Natural killer cell treated with Interleukin-12 subunit alpha and Interleukin-12 subunit beta and Interleukin-15 and Interleukin-18, amount 100 ng/mL, for 72 hours (primary cell): ENCODE measurements around the gene GALNT18. TPM values are rescaled to one million over a fixed set of nuclear protein-coding genes. Genes with fewer than 3 reads are reported as not detected.

Source experiments
- ATAC-seq, 2 donors: fragments of 150-1000 bp; cut with Tn5 transposase in 1 of 2; sonication (Bioruptor Pico), chemical (Tn5 transposase) in 1 of 2; 2 replicates each; pipeline ENCODE4 v1.10.0; 2021
- DNase-seq: peaks from one replicate; pipeline ENCODE4 v3.0.0; 2022; ENCODE audit warnings: low spot score
- H3K27ac Mint-ChIP-seq, 2 donors: 1 replicate in 1 of 2; 2 replicates in 1 of 2; pipeline ENCODE4 v1.8.0; 2022; ENCODE audit warnings: mixed read lengths in 2 of 2, mild to moderate bottlenecking in 1 of 2, moderate library complexity in 1 of 2
- H3K27me3 Mint-ChIP-seq, 2 donors: 1 replicate in 1 of 2; 2 replicates in 1 of 2; pipeline ENCODE4 v1.8.0; 2022; ENCODE audit warnings: mixed read lengths in 2 of 2
- H3K36me3 Mint-ChIP-seq: one replicate; pipeline ENCODE4 v1.8.0; 2022; ENCODE audit warnings: mixed read lengths
- H3K4me1 Mint-ChIP-seq, 2 donors: 1 replicate in 1 of 2; 2 replicates in 1 of 2; pipeline ENCODE4 v1.8.0; 2022; ENCODE audit warnings: low read depth in 2 of 2, mixed read lengths in 2 of 2, mild to moderate bottlenecking in 1 of 2
- H3K4me3 Mint-ChIP-seq: one replicate; pipeline ENCODE4 v1.8.0; 2022; ENCODE audit warnings: mixed read lengths
- H3K9me3 Mint-ChIP-seq: 2 replicates; pipeline ENCODE4 v1.8.0; 2022; ENCODE audit warnings: mixed read lengths
- total RNA-seq, 2 donors: library from RNA; stranded (reverse); gene quantifications; one replicate each; pipeline ENCODE4 v1.2.3, GENCODE V29; 2022

Gene GALNT18
- total RNA-seq, 2 donors from 2014 or later = 0.29 to 0.73 TPM

GRCh38 chr11:11231763-11232162 lies 390.0 kb downstream of the GALNT18 start:
- Mint-ChIP-seq H3K27me3 (peaks cover 14 to 19% of the 10 kb centered on the region in 2 donors), H3K36me3 (no peaks in the 10 kb centered on the region), H3K4me3 (no peak overlapping the region), H3K27ac (no peak overlapping the region), H3K9me3 (no peaks in the 10 kb centered on the region), H3K4me1 (no peaks in the 10 kb centered on the region)
- ATAC-seq = no peak
- no peak for DNase-seq

GRCh38 chr11:11230802-11231562 lies 390.8 kb downstream of the GALNT18 start:
- no peak overlapping the region for H3K4me3 Mint-ChIP-seq
- DNase-seq (no peak), ATAC-seq (no peak)
- H3K36me3 Mint-ChIP-seq = no peaks in the 10 kb centered on the region
- H3K27ac Mint-ChIP-seq = no peak overlapping the region
- peaks cover 14 to 19% of the 10 kb centered on the region in 2 donors for H3K27me3 Mint-ChIP-seq
- no peaks in the 10 kb centered on the region for H3K9me3 Mint-ChIP-seq
- no peaks in the 10 kb centered on the region for H3K4me1 Mint-ChIP-seq

GRCh38 chr11:11230087-11230486 lies 391.7 kb downstream of the GALNT18 start:
- Mint-ChIP-seq H3K36me3 (no peaks in the 10 kb centered on the region), H3K27me3 (peaks cover 14 to 19% of the 10 kb centered on the region in 2 donors), H3K27ac (no peak overlapping the region), H3K4me3 (no peak overlapping the region), H3K4me1 (no peaks in the 10 kb centered on the region), H3K9me3 (no peaks in the 10 kb centered on the region)
- no peak for ATAC-seq
- no peak for DNase-seq

DNA sequence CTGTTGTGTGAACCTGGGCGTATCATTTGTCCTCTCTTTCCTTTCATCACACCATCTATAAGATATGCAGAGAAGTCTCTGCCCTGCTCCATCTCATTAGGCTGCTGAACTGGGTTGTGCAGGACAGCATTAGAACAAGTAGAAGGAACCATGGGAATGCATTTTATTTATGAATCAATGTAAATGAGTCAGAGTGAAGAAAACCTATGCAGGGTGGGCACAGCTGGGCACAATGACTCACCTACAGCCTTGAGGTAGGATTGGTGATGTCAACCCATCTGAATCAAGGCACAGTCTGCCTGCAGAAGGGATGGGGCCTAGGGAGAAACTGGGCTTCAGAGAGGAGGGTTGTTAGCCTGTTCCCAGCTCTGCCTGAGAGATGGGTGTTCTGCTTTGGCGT lies 392.2 kb downstream of the GALNT18 start:
- ATAC-seq (no peak), DNase-seq (no peak)
- H3K27ac Mint-ChIP-seq = no peak overlapping the region
- H3K27me3 Mint-ChIP-seq = peaks cover 14 to 19% of the 10 kb centered on the region in 2 donors
- no peak overlapping the region for H3K4me3 Mint-ChIP-seq
- no peaks in the 10 kb centered on the region for H3K4me1 Mint-ChIP-seq
- H3K9me3 Mint-ChIP-seq = no peaks in the 10 kb centered on the region
- no peaks in the 10 kb centered on the region for H3K36me3 Mint-ChIP-seq

DNA sequence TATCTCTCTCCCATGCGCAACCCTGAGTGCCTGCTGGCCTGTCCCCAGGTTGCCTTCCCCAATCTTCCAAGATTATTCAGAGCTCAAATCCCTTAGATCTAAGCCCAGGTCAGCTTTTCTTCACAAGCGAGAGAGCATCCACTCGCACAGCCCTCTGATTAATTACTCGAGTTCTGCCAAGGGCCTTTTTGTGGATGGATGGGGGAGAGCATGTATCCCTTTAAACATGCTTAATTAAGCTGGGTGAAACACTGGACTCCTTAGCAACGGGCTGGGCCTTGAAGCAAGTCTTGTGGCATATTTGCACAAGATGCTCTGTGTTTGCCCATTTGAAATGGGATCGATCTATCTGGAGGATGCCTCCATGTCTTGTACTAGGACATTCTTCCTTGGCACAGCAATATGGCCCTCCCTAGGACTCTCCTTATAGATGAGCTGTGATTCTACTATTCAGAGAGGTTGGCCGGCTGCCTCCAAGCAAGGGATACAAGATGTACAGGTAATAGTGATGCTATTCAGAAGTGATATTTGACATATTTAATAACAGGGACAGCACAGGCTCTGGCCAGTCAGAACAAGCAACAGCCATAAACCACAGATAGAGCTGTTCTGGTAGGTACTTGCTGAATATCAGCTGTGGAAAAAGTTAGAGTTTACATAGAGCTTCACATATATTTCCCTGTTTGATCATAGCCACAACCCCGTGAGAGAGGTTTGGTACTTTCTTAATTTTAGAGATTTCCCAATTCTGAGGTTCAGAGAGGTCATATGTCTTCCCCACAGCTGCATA lies 394.3 kb downstream of the GALNT18 start:
- Mint-ChIP-seq H3K4me3 (no peak overlapping the region), H3K4me1 (no peaks in the 10 kb centered on the region), H3K27ac (no peak overlapping the region), H3K36me3 (no peaks in the 10 kb centered on the region), H3K9me3 (no peaks in the 10 kb centered on the region), H3K27me3 (peaks cover 14 to 19% of the 10 kb centered on the region in 2 donors)
- ATAC-seq (no peak), DNase-seq (no peak)

Other genes starting within 250 kb of the GALNT18 start
- 10 to 100 TPM; 61.7 to 61.8 TPM for gene USP47, start 220.0 kb upstream of the GALNT18 start, total RNA-seq